ENCODE data around the gene TNFRSF25. TPM values are rescaled to one million over a fixed set of nuclear protein-coding genes. Genes with fewer than 3 reads are reported as not detected.
A peak's percentile ranks its signal among the peaks of the same experiment; 100 is the strongest.

TNFRSF25 gene
- total RNA-seq, 1 experiment from 2014 or later, result 27.6 TPM

DNA sequence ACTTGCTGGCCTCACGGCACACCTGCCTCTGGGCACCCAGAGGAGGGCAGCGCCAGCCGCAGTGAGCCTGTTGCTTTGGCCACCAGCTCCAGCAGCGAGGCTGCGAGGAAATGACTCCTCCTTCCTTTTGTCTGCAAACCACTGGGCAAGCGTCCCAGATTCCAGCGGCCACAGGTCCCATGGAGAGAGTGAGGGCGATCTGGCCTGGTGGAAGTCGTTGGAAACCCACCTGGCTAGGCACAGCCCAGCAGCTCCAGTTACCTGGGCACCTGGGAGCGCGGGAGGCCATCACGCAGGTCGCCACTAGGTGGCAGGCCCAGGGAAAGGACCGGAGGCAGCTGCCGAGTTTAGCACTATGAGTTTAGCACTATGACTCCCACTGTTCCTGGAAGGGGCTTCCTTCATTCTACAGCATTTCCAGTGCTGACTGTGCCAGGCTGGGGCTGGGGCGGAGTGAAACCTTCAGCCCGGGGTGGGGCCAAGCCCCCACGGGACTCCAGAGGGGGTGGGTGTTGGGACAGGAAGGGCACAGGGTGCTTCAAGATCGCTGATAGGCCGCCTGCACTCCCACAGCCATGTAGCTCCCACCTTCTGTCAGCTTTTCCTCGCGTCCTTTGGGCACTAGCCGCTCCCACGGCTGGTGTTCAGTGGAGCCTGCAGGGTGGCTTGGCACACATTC, 42.5 kb downstream of the TNFRSF25 start:
- H3K4me3 Mint-ChIP-seq (ENCODE audit: unreplicated experiment), result no peak overlapping the region
- DNase-seq (ENCODE audit: unreplicated experiment), result peak; percentile 91
- POLR2A ChIA-PET, result interaction anchor here (0.6 to 2.5 kb wide), 7 partner anchors 9 to 71 kb away, joined by 3 to 26 read pairs (median 4); partner anchors contain the start of genes ACOT7 and PLEKHG5
- peaks cover 25% of the 10 kb centered on the region for H3K4me1 Mint-ChIP-seq (ENCODE audit: insufficient read depth, unreplicated experiment)
- CTCF ChIA-PET, result interaction anchor here (0.6 to 5.7 kb wide), 31 partner anchors 9 to 441 kb away, joined by 3 to 118 read pairs (median 4); no protein-coding TSS in a partner anchor
- no peak overlapping the region for H3K27ac Mint-ChIP-seq (ENCODE audit: low read depth, unreplicated experiment)
- H3K9me3 Mint-ChIP-seq (ENCODE audit: unreplicated experiment), result no peaks in the 10 kb centered on the region
- H3K27me3 Mint-ChIP-seq (ENCODE audit: insufficient read depth, unreplicated experiment), result no peaks in the 10 kb centered on the region
- BruUV-seq (replicated peaks), result no TSS peak
- no peaks in the 10 kb centered on the region for H3K36me3 Mint-ChIP-seq (ENCODE audit: insufficient read depth, unreplicated experiment)
- intact Hi-C loops (cut with micrococcal nuclease), result loop anchor here (1.0 to 2.0 kb wide), 2 partner anchors 15 to 51 kb away; no protein-coding TSS in a partner anchor
- TF ChIP-seq, protein P1, sequence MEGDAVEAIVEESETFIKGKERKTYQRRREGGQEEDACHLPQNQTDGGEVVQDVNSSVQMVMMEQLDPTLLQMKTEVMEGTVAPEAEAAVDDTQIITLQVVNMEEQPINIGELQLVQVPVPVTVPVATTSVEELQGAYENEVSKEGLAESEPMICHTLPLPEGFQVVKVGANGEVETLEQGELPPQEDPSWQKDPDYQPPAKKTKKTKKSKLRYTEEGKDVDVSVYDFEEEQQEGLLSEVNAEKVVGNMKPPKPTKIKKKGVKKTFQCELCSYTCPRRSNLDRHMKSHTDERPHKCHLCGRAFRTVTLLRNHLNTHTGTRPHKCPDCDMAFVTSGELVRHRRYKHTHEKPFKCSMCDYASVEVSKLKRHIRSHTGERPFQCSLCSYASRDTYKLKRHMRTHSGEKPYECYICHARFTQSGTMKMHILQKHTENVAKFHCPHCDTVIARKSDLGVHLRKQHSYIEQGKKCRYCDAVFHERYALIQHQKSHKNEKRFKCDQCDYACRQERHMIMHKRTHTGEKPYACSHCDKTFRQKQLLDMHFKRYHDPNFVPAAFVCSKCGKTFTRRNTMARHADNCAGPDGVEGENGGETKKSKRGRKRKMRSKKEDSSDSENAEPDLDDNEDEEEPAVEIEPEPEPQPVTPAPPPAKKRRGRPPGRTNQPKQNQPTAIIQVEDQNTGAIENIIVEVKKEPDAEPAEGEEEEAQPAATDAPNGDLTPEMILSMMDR (IDR thresholded peaks at IDR 0.05; ENCODE audit: unreplicated experiment), result peak; percentile 66

- DNase-seq (ENCODE audit: unreplicated experiment), result no peak
- intact Hi-C loops (cut with micrococcal nuclease), result no loop called here
- ChIA-PET CTCF (interaction anchor here (0.5 to 5.7 kb wide), 9 partner anchors 11 to 188 kb away, joined by 3 to 118 read pairs (median 3); partner anchors contain the start of gene PLEKHG5), POLR2A (interaction anchor here (0.6 to 1.6 kb wide), 2 partner anchors 14 to 182 kb away, joined by 3 to 6 read pairs; no protein-coding TSS in a partner anchor)
- TF ChIP-seq, protein P1 (IDR thresholded peaks at IDR 0.05; ENCODE audit: unreplicated experiment), result no peak
- Mint-ChIP-seq H3K4me3 (ENCODE audit: unreplicated experiment) (no peak overlapping the region), H3K27me3 (ENCODE audit: insufficient read depth, unreplicated experiment) (no peaks in the 10 kb centered on the region), H3K4me1 (ENCODE audit: insufficient read depth, unreplicated experiment) (peaks cover 17% of the 10 kb centered on the region), H3K27ac (ENCODE audit: low read depth, unreplicated experiment) (no peak overlapping the region), H3K36me3 (ENCODE audit: insufficient read depth, unreplicated experiment) (no peaks in the 10 kb centered on the region), H3K9me3 (ENCODE audit: unreplicated experiment) (no peaks in the 10 kb centered on the region)
- BruUV-seq (replicated peaks), result no TSS peak
Measured at GRCh38 chr1:6421266-6421665, 44.7 kb downstream of the TNFRSF25 start.

- DNase-seq (ENCODE audit: unreplicated experiment), result no peak
- H3K27ac Mint-ChIP-seq (ENCODE audit: low read depth, unreplicated experiment), result no peak overlapping the region
- intact Hi-C loops (cut with micrococcal nuclease), result no loop called here
- H3K9me3 Mint-ChIP-seq (ENCODE audit: unreplicated experiment), result no peaks in the 10 kb centered on the region
- CTCF ChIA-PET, result interaction anchor here (0.5 to 5.7 kb wide), 8 partner anchors 10 to 190 kb away, joined by 3 to 118 read pairs (median 3); partner anchors contain the start of gene PLEKHG5
- TF ChIP-seq, protein P1 (IDR thresholded peaks at IDR 0.05; ENCODE audit: unreplicated experiment), result no peak
- H3K4me1 Mint-ChIP-seq (ENCODE audit: insufficient read depth, unreplicated experiment), result peaks cover 23% of the 10 kb centered on the region
- H3K36me3 Mint-ChIP-seq (ENCODE audit: insufficient read depth, unreplicated experiment), result no peaks in the 10 kb centered on the region
- POLR2A ChIA-PET, result interaction anchor here (1.6 to 1.7 kb wide), 2 partner anchors 34 to 53 kb away, joined by 4 read pairs; no protein-coding TSS in a partner anchor
- H3K4me3 Mint-ChIP-seq (ENCODE audit: unreplicated experiment), result no peak overlapping the region
- no peaks in the 10 kb centered on the region for H3K27me3 Mint-ChIP-seq (ENCODE audit: insufficient read depth, unreplicated experiment)
- no TSS peak for BruUV-seq (replicated peaks)
Measured at GRCh38 chr1:6420454-6421042, 45.4 kb downstream of the TNFRSF25 start.
